Neuronal stem cell (in vitro differentiated cells): Measurements from ENCODE around the gene EPHA1.
A peak's percentile ranks its signal among the peaks of the same experiment; 100 is the strongest.

Experiments
- DNase-seq: peaks from one replicate; pipeline ENCODE4 v3.0.0-alpha.2; 2013; ENCODE audit warnings: low spot score
- H2AFZ ChIP-seq: one replicate; pipeline ENCODE4 v1.6.1; 2013; ENCODE audit warnings: mild to moderate bottlenecking, low read length, inconsistent platforms
- H2AK5ac ChIP-seq: 2 replicates; pipeline ENCODE4 v1.6.1; 2013; ENCODE audit warnings: low read depth, mild to moderate bottlenecking, inconsistent platforms, low read length, moderate library complexity, mixed read lengths
- H2BK120ac ChIP-seq: 2 replicates; pipeline ENCODE4 v1.6.1; 2013; ENCODE audit warnings: low read depth, mild to moderate bottlenecking, inconsistent platforms, low read length, moderate library complexity, mixed read lengths
- H2BK12ac ChIP-seq: one replicate; pipeline ENCODE4 v1.6.1; 2013; ENCODE audit warnings: low read length, inconsistent platforms
- H2BK15ac ChIP-seq: 2 replicates; pipeline ENCODE4 v1.6.1; 2013; ENCODE audit warnings: mild to moderate bottlenecking, low read length, inconsistent platforms, mixed read lengths
- H2BK5ac ChIP-seq: one replicate; pipeline ENCODE4 v1.6.1; 2013; ENCODE audit warnings: inconsistent platforms, mild to moderate bottlenecking, low read length, moderate library complexity
- H3K14ac ChIP-seq: one replicate; pipeline ENCODE4 v1.6.1; 2013; ENCODE audit warnings: low read length, inconsistent platforms
- H3K18ac ChIP-seq: 2 replicates; pipeline ENCODE4 v1.6.1; 2013; ENCODE audit warnings: low read length, inconsistent platforms
- H3K23ac ChIP-seq: 2 replicates; pipeline ENCODE4 v1.6.1; 2013; ENCODE audit warnings: low read depth, mild to moderate bottlenecking, mixed read lengths, low read length, inconsistent platforms; ENCODE audit not compliant: poor library complexity
- H3K27ac ChIP-seq: replicated peaks from 3 replicates; pipeline ENCODE4 v1.5.1; 2013; ENCODE audit warnings: low read length, inconsistent platforms
- H3K27me3 ChIP-seq, 3 experiments: 2 replicates each; pipeline ENCODE4 v1.6.1; 2013; ENCODE audit warnings: low read length in 3 of 3, mild to moderate bottlenecking in 2 of 3, inconsistent platforms in 1 of 3, low read depth in 1 of 3, mixed read lengths in 1 of 3, moderate library complexity in 1 of 3; ENCODE audit not compliant: control insufficient read depth in 3 of 3, insufficient read depth in 3 of 3
- H3K36me3 ChIP-seq, 2 donors: replicated peaks in 1 of 2; 2 replicates each; pipeline ENCODE4 v1.6.1; 2013; ENCODE audit warnings: low read length in 2 of 2; ENCODE audit not compliant: control insufficient read depth in 2 of 2, insufficient read depth in 2 of 2
- H3K4ac ChIP-seq: 2 replicates; pipeline ENCODE4 v1.6.1; 2013; ENCODE audit warnings: inconsistent platforms, mild to moderate bottlenecking, low read length, moderate library complexity
- H3K4me1 ChIP-seq, 2 donors: 1 replicate in 1 of 2; 2 replicates in 1 of 2; pipeline ENCODE4 v1.6.1; 2013; ENCODE audit warnings: low read length in 2 of 2, low read depth in 1 of 2; ENCODE audit not compliant: control insufficient read depth in 2 of 2, insufficient read depth in 1 of 2
- H3K4me2 ChIP-seq: one replicate; pipeline ENCODE4 v1.6.1; 2013; ENCODE audit warnings: mild to moderate bottlenecking, low read length, inconsistent platforms; ENCODE audit not compliant: insufficient read depth, poor library complexity, severe bottlenecking
- H3K4me3 ChIP-seq, 2 donors: 2 replicates each; pipeline ENCODE4 v1.5.1; 2013; ENCODE audit warnings: low read length in 2 of 2, mild to moderate bottlenecking in 2 of 2, inconsistent platforms in 1 of 2, moderate library complexity in 1 of 2
- H3K79me1 ChIP-seq: one replicate; pipeline ENCODE4 v1.6.1; 2013; ENCODE audit warnings: low read depth, mild to moderate bottlenecking, inconsistent platforms, low read length, moderate library complexity
- H3K9ac ChIP-seq: one replicate; pipeline ENCODE4 v1.6.1; 2013; ENCODE audit warnings: mild to moderate bottlenecking, low read depth, low read length, inconsistent platforms; ENCODE audit not compliant: poor library complexity
- H3K9me3 ChIP-seq, 2 donors: replicated peaks in 1 of 2; 2 replicates each; pipeline versions ENCODE3 to v1.6.1; 2013; ENCODE audit warnings: low read length in 2 of 2, mild to moderate bottlenecking in 2 of 2, inconsistent platforms in 1 of 2, low read depth in 1 of 2, mixed read lengths in 1 of 2, moderate library complexity in 1 of 2; ENCODE audit not compliant: control insufficient read depth in 2 of 2, insufficient read depth in 1 of 2
- H4K8ac ChIP-seq: one replicate; pipeline ENCODE4 v1.6.1; 2013; ENCODE audit warnings: low read depth, mild to moderate bottlenecking, inconsistent platforms, low read length, moderate library complexity
- H4K91ac ChIP-seq: one replicate; pipeline ENCODE4 v1.6.1; 2013; ENCODE audit warnings: low read length, low read depth, mild to moderate bottlenecking, inconsistent platforms; ENCODE audit not compliant: poor library complexity
- WGBS, 2 donors: extraction: QIAGEN DNeasy Blood & Tissue Kit; methylation state at CpG; one replicate each; pipeline ENCODE4 v1.1.7; 2013; ENCODE audit warnings: missing lambda C conversion rate in 2 of 2, mixed read lengths in 1 of 2; ENCODE audit not compliant: insufficient read length in 2 of 2, insufficient replicate concordance in 1 of 2; ENCODE audit errors: extremely low coverage in 2 of 2; 5-methylcytosine and 5-hydroxymethylcytosine counted together

Gene EPHA1

DNA sequence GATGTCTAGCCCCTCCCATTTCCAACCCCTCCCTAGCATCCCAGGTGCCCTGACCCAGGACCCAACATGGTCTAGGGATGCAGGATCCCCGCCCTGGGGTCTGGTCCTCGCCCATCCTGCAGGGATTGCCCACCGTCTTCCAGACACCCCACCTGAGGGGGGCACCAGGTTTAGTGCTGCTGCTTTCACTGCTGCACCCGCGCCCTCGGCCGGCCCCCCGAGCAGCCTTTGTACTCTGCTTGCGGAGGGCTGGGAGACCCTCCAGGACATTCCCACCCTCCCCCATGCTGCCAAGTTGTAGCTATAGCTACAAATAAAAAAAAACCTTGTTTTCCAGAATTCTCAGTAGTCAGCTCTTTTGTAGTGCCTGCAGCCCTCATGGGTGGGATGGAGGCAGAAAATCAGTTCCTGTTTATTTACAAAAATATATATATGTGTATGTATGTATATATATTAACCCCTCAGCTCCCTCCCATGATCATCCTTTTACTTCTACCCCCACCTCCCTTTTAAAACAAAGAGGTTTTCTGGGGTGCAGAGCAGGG is 17.8 kb downstream of the EPHA1 start:
- Histone ChIP-seq H2BK5ac (no peak overlapping the region), H4K8ac (no peak overlapping the region), H2BK120ac (no peak overlapping the region), H3K9me3 (peaks cover 0 to 1% of the 10 kb centered on the region in 2 donors), H4K91ac (no peak overlapping the region), H3K23ac (peak overlapping the region; percentile 45), H3K4me1 (peaks cover 3 to 5% of the 10 kb centered on the region in 2 donors), H3K36me3 (peaks cover 45 to 68% of the 10 kb centered on the region in 2 donors), H3K27ac (no peak overlapping the region), H3K4me2 (no peak overlapping the region), H3K14ac (no peak overlapping the region), H3K27me3 (no peaks in the 10 kb centered on the region), H2BK15ac (no peak overlapping the region), H3K4ac (no peak overlapping the region), H2AFZ (no peak overlapping the region), H3K4me3 (no peak overlapping the region), H3K9ac (no peak overlapping the region), H3K18ac (no peak overlapping the region), H3K79me1 (peaks cover 5% of the 10 kb centered on the region), H2BK12ac (no peak overlapping the region), H2AK5ac (no peak overlapping the region)
- no CpG with 5 or more reads among the region's 9 CpGs for WGBS, 2 donors
- DNase-seq = no peak

DNA sequence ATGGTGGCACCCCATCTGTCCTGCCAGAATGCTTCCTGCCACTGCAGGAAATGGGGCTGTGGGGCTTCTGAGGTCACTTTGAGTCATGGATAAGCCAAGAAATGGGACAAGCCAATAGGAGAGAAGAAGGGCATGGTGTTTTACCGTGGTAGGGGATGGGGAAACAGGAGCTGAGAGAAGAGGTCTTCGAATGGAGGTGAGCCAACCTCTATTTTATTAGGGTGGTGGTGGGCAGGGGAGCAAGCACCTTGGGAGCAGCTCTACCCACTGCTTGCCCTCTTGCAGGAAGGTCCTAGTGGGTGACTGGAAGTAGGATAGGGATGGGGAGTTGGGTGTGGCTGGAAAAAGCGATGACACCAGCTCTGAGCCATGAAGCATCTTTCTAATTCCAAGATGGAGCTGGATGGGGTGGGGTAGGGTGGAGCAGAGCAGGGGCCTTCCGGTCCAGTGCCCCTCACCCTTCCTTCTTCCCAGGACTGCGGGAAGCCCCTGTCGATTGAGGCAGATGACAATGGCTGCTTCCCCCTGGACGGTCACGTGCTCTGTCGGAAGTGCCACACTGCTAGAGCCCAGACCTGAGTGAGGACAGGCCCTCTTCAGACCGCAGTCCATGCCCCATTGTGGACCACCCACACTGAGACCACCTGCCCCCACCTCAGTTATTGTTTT is 18.4 kb downstream of the EPHA1 start:
- WGBS, 2 donors = no CpG with 5 or more reads among the region's 10 CpGs
- DNase-seq = no peak
- H3K27ac ChIP-seq = no peak overlapping the region

DNA sequence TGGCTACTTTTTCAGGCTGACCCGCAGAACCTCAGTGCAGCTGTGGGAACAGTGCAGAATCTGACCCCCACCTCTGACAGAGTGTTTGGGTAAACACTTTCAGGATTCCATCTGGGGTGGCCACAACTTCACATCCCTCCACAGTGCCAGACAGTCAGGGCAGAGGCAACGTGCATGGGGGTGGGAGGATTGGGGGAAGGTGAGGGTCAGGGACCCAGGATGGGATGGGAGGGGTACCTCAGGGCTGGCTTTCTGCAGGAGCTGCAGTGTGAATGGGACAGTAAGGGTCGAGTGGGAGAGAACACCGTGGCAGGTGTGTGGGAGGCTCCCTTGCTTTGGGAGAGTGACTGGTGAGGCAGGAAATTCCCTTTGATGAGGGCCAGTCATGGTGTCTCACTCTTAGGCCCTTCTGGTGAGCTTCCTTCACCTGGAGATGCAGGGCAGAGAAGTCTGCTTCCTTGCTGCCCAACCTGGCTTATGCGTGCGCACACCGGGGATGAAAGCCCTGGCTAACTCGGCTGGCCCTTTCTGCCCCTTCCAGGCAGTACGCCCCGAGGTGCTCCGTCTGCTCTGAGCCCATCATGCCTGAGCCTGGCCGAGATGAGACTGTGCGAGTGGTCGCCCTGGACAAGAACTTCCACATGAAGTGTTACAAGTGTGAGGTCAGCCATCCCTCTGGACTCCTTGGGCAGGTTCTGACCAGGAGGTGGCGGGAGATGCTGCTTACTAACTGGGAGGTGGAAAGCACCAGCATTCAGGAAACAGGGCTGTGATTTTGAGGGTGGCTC is 19.1 kb downstream of the EPHA1 start:
- Histone ChIP-seq H3K9me3 (peaks cover 0 to 2% of the 10 kb centered on the region in 2 donors), H2BK120ac (no peak overlapping the region), H2AK5ac (no peak overlapping the region), H3K4ac (no peak overlapping the region), H3K23ac (no peak overlapping the region), H2BK15ac (no peak overlapping the region), H2AFZ (no peak overlapping the region), H3K14ac (no peak overlapping the region), H3K4me3 (peak overlapping the region in 1 of 2 donors; percentile 36), H3K36me3 (peaks cover 48 to 78% of the 10 kb centered on the region in 2 donors), H3K79me1 (peaks cover 7% of the 10 kb centered on the region), H2BK12ac (no peak overlapping the region), H3K9ac (no peak overlapping the region), H3K4me1 (peaks cover 0 to 5% of the 10 kb centered on the region in 2 donors), H2BK5ac (no peak overlapping the region), H3K27ac (no peak overlapping the region), H4K91ac (no peak overlapping the region), H3K27me3 (no peaks in the 10 kb centered on the region), H3K4me2 (no peak overlapping the region), H3K18ac (no peak overlapping the region), H4K8ac (no peak overlapping the region)
- WGBS, 2 donors = no CpG with 5 or more reads among the region's 15 CpGs
- DNase-seq = no peak

More for the DNA sequence above, 18.4 kb downstream of the EPHA1 start:
- H3K23ac ChIP-seq = peak overlapping the region; percentile 45
- peaks cover 45 to 71% of the 10 kb centered on the region in 2 donors for H3K36me3 ChIP-seq
- no peak overlapping the region for H3K9ac ChIP-seq
- H3K4me1 ChIP-seq = peaks cover 0 to 5% of the 10 kb centered on the region in 2 donors
- H2AFZ ChIP-seq = no peak overlapping the region
- no peak overlapping the region for H3K14ac ChIP-seq
- H2BK120ac ChIP-seq = no peak overlapping the region
- no peak overlapping the region for H2BK12ac ChIP-seq
- peaks cover 0 to 2% of the 10 kb centered on the region in 2 donors for H3K9me3 ChIP-seq
- no peak overlapping the region for H4K8ac ChIP-seq
- no peak overlapping the region for H2BK15ac ChIP-seq
- H3K4me3 ChIP-seq = no peak overlapping the region
- peaks cover 5% of the 10 kb centered on the region for H3K79me1 ChIP-seq
- no peak overlapping the region for H4K91ac ChIP-seq
- no peak overlapping the region for H2BK5ac ChIP-seq
- no peak overlapping the region for H2AK5ac ChIP-seq
- no peak overlapping the region for H3K4ac ChIP-seq
- H3K27me3 ChIP-seq = no peaks in the 10 kb centered on the region
- H3K4me2 ChIP-seq = no peak overlapping the region
- H3K18ac ChIP-seq = no peak overlapping the region
